Measurements from ENCODE around the gene DIAPH2. TPM values are rescaled to one million over a fixed set of nuclear protein-coding genes. Genes with fewer than 3 reads are reported as not detected.

Gene DIAPH2
- total and polyA plus RNA-seq, 2 donors from 2014 or later, result 2.1 to 15.0 TPM

DNA sequence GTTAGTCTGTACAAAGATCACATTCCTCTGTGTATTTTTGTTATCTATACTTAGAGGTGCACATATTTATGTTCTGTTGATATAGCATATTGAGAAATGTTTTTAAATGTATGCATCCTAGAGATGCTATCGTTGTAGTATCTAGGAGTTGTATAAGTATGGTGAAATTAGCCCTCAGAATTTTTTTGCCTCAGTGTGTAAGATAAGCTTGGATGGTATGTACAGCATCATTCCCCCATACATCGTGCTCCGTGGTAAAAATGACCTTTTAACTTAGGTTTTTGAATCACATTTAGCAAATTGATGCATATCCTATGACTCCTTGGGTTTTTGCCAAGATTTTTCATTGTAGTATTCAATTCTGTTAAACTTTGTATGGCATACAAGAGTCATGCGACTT is 312.6 kb downstream of the DIAPH2 start:
- Histone ChIP-seq H3K4me1 (ENCODE audit: control insufficient read depth in 2 of 3, insufficient read depth in 2 of 3, low read depth in 1 of 3, low read length in 3 of 3) (no peaks in the 10 kb centered on the region), H3K27me3 (ENCODE audit: control insufficient read depth, insufficient read depth, low read length) (no peaks in the 10 kb centered on the region), H3K27ac (ENCODE audit: low read depth in 2 of 2, low read length in 2 of 2) (no peak overlapping the region), H3K4me3 (ENCODE audit: low read length in 3 of 3) (no peak overlapping the region), H3K9me3 (ENCODE audit: control insufficient read depth in 2 of 3, insufficient read depth in 1 of 3, low read length in 3 of 3) (no peaks in the 10 kb centered on the region), H3K9ac (ENCODE audit: low read length in 3 of 3) (no peak overlapping the region), H3K36me3 (ENCODE audit: control insufficient read depth in 2 of 3, insufficient read depth in 3 of 3, low read length in 3 of 3) (no peaks in the 10 kb centered on the region)
- TF ChIP-seq, protein P1, sequence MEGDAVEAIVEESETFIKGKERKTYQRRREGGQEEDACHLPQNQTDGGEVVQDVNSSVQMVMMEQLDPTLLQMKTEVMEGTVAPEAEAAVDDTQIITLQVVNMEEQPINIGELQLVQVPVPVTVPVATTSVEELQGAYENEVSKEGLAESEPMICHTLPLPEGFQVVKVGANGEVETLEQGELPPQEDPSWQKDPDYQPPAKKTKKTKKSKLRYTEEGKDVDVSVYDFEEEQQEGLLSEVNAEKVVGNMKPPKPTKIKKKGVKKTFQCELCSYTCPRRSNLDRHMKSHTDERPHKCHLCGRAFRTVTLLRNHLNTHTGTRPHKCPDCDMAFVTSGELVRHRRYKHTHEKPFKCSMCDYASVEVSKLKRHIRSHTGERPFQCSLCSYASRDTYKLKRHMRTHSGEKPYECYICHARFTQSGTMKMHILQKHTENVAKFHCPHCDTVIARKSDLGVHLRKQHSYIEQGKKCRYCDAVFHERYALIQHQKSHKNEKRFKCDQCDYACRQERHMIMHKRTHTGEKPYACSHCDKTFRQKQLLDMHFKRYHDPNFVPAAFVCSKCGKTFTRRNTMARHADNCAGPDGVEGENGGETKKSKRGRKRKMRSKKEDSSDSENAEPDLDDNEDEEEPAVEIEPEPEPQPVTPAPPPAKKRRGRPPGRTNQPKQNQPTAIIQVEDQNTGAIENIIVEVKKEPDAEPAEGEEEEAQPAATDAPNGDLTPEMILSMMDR (IDR thresholded peaks at IDR 0.05; ENCODE audit: borderline replicate concordance, extremely low read depth, insufficient read depth), result no peak
- DNase-seq (no peak), FAIRE-seq (no peak)
- intact Hi-C loops (cut with DNase I), result no loop called here

DNA sequence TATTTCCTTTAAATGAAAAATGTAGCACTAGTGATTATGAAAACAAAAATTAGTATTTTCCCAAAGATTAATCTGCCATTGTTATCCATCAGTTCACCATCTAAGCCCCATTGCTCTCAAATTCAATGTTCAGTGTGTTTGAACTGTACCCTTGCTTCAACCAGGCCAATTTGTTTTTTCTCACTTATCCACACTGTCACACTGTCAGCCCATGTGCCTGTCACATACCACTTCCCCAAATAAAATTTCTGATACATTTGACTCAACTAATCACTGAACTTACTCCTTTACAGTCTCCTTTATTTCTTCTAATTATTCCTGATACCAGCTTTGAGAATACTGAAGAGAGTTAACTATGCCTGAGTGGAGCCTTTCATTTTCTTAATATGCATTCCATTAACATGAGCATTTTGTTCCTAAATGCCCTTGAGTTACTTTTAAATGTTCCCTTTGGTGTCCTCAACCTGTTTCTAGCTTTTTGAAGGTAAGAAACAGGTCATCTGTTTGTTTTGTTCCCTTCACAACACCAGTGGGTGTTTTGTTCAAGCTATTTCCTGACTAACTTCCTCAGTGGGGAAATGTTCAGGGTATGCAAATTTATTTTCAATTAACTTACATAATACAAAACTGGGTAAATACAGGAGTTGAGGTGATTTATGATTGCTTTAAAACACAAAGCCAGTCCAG is 316.2 kb downstream of the DIAPH2 start:
- TF ChIP-seq, protein P1 (IDR thresholded peaks at IDR 0.05; ENCODE audit: borderline replicate concordance, extremely low read depth, insufficient read depth), result no peak
- Histone ChIP-seq H3K4me1 (ENCODE audit: control insufficient read depth in 2 of 3, insufficient read depth in 2 of 3, low read depth in 1 of 3, low read length in 3 of 3) (no peaks in the 10 kb centered on the region), H3K4me3 (ENCODE audit: low read length in 3 of 3) (no peak overlapping the region), H3K27ac (ENCODE audit: low read depth in 2 of 2, low read length in 2 of 2) (no peak overlapping the region), H3K36me3 (ENCODE audit: control insufficient read depth in 2 of 3, insufficient read depth in 3 of 3, low read length in 3 of 3) (no peaks in the 10 kb centered on the region), H3K9ac (ENCODE audit: low read length in 3 of 3) (no peak overlapping the region), H3K9me3 (ENCODE audit: control insufficient read depth in 2 of 3, insufficient read depth in 1 of 3, low read length in 3 of 3) (no peaks in the 10 kb centered on the region), H3K27me3 (ENCODE audit: control insufficient read depth, insufficient read depth, low read length) (no peaks in the 10 kb centered on the region)
- no peak for FAIRE-seq
- intact Hi-C loops (cut with DNase I), result no loop called here
- no peak for DNase-seq

DNA sequence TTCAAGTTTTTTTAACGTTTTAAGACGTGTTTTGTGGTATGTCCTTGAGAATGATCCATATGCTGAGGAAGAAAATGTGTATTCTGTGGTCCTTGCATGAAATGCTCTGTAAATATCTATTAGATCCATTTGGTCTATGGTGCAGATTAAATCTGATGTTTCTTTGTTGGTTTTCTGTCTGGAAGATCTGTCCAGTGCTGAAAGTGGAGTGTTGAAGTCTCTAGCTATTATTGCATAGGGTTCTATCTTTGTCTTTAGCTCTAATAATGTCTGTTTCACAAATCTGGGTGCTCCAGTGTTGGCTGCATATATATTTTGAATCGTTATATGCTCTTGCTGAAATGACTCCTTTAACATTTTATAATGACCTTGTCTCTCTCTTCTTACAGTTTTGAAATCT is 321.5 kb downstream of the DIAPH2 start:
- FAIRE-seq, result no peak

More for the DNA sequence above, 321.5 kb downstream of the DIAPH2 start:
- H3K4me1 ChIP-seq (ENCODE audit: control insufficient read depth in 2 of 3, insufficient read depth in 2 of 3, low read depth in 1 of 3, low read length in 3 of 3), result no peaks in the 10 kb centered on the region
- H3K9me3 ChIP-seq (ENCODE audit: control insufficient read depth in 2 of 3, insufficient read depth in 1 of 3, low read length in 3 of 3), result no peaks in the 10 kb centered on the region
- DNase-seq, result no peak
- no peaks in the 10 kb centered on the region for H3K27me3 ChIP-seq (ENCODE audit: control insufficient read depth, insufficient read depth, low read length)
- TF ChIP-seq, protein P1 (IDR thresholded peaks at IDR 0.05; ENCODE audit: borderline replicate concordance, extremely low read depth, insufficient read depth), result no peak
- no peak overlapping the region for H3K9ac ChIP-seq (ENCODE audit: low read length in 3 of 3)
- H3K27ac ChIP-seq (ENCODE audit: low read depth in 2 of 2, low read length in 2 of 2), result no peak overlapping the region
- intact Hi-C loops (cut with DNase I), result no loop called here
- no peaks in the 10 kb centered on the region for H3K36me3 ChIP-seq (ENCODE audit: control insufficient read depth in 2 of 3, insufficient read depth in 3 of 3, low read length in 3 of 3)
- no peak overlapping the region for H3K4me3 ChIP-seq (ENCODE audit: low read length in 3 of 3)
